K562 (cell line): ENCODE measurements around the gene SLC39A6. TPM values are rescaled to one million over a fixed set of nuclear protein-coding genes. Genes with fewer than 3 reads are reported as not detected.

Source experiments
- ATAC-seq: fragments of 200-7000 bp; cut with Tn5 transposase; 3 replicates; pipeline ENCODE4 v1.9.1; 2020; ENCODE audit warnings: moderate library complexity
- BruUV-seq: library from RNA; stranded (reverse); fragments of 400-500 nt; replicated peaks from 2 replicates; lab custom pipeline; 2021; lab: Mats Ljungman, UMichigan
- CTCF ChIA-PET: fragments of 300-600 bp; formaldehyde crosslinking; extraction: SDS; loops from one replicate; lab custom pipeline; 2021; ENCODE audit warnings: low intra/inter-chr PET ratio; lab: Yijun Ruan, JAX
- POLR2A ChIA-PET: fragments of 300-600, 350-650 bp; sonication (Branson Sonifier 250); formaldehyde crosslinking; extraction: SDS; loops from one replicate; lab custom pipeline; 2021; ENCODE audit warnings: antibody characterized with exemption, inconsistent platforms; lab: Yijun Ruan, JAX
- DNase-seq, 4 experiments: peaks; one replicate each; pipeline versions ENCODE4 v3.0.0 to v3.0.0-alpha.2; 2011 to 2018; ENCODE audit warnings: low spot score in 3 of 4, mixed read lengths in 3 of 4; ENCODE audit errors: extremely low read depth in 1 of 4
- FAIRE-seq: peaks from 2 replicates; lab custom pipeline; 2011; peaks lifted over from hg19 to GRCh38; lab: Jason Lieb, UNC
- H2AFZ ChIP-seq: 2 replicates; pipeline ENCODE4 v1.6.0; 2011; ENCODE audit warnings: low read depth, low read length, control low read depth, inconsistent platforms
- H3K27ac ChIP-seq: fragments of 200-600 bp; 3 replicates; pipeline ENCODE4 v1.8.0; 2011; ENCODE audit warnings: low read depth, mild to moderate bottlenecking, control low read depth, inconsistent platforms, low read length, moderate library complexity, mixed read lengths; ENCODE audit errors: extremely low read depth
- H3K27me3 ChIP-seq, 2 experiments: fragments of 300-600 bp in 1 of 2; 2 replicates in 1 of 2; 3 replicates in 1 of 2; pipeline versions ENCODE4 v1.6.0 to v1.8.0; 2011; ENCODE audit warnings: inconsistent platforms in 2 of 2, low read length in 2 of 2, mild to moderate bottlenecking in 1 of 2, mixed read lengths in 1 of 2, moderate library complexity in 1 of 2; ENCODE audit not compliant: control insufficient read depth in 2 of 2, insufficient read depth in 2 of 2
- H3K36me3 ChIP-seq: fragments of 300-600 bp; 3 replicates; pipeline ENCODE4 v1.8.0; 2011; ENCODE audit warnings: mild to moderate bottlenecking, low read length, inconsistent platforms; ENCODE audit not compliant: control insufficient read depth, insufficient read depth
- H3K4me1 ChIP-seq, 2 experiments: fragments of 200-600 bp in 1 of 2; replicated peaks in 1 of 2; 2 replicates in 1 of 2; 3 replicates in 1 of 2; pipeline versions ENCODE4 v1.5.1 to v1.8.0; 2011; ENCODE audit warnings: inconsistent platforms in 2 of 2, low read length in 2 of 2, mild to moderate bottlenecking in 1 of 2, mixed read lengths in 1 of 2, moderate library complexity in 1 of 2; ENCODE audit not compliant: control insufficient read depth in 2 of 2, insufficient read depth in 2 of 2
- H3K4me2 ChIP-seq: 2 replicates; pipeline ENCODE4 v1.6.1; 2011; ENCODE audit warnings: low read length, control low read depth, inconsistent platforms, mixed read lengths; ENCODE audit not compliant: insufficient read depth
- H3K4me3 ChIP-seq: fragments of 200-600 bp; sonication (generic), shearing (Covaris generic); 2 replicates; pipeline ENCODE4 v1.5.1; 2016; ENCODE audit warnings: control low read depth, inconsistent platforms
- H3K79me2 ChIP-seq: fragments of 200-600 bp; 3 replicates; pipeline ENCODE4 v1.8.0; 2011; ENCODE audit warnings: low read length, inconsistent platforms; ENCODE audit not compliant: control insufficient read depth, insufficient read depth
- H3K9ac ChIP-seq, 2 experiments: 2 replicates each; pipeline versions ENCODE4 v1.6.0 to v1.6.1; 2011; ENCODE audit warnings: low read depth in 2 of 2, low read length in 2 of 2, control low read depth in 1 of 2, inconsistent platforms in 1 of 2, mild to moderate bottlenecking in 1 of 2, mixed read lengths in 1 of 2; ENCODE audit not compliant: insufficient read depth in 1 of 2
- H3K9me1 ChIP-seq: one replicate; pipeline ENCODE4 v1.6.0; 2011; ENCODE audit warnings: inconsistent platforms, mild to moderate bottlenecking, low read length, moderate library complexity; ENCODE audit not compliant: control insufficient read depth, insufficient read depth
- H3K9me3 ChIP-seq: replicated peaks from 2 replicates; pipeline ENCODE4 v1.5.1; 2011; ENCODE audit warnings: low read depth, low read length, inconsistent platforms; ENCODE audit not compliant: control insufficient read depth, insufficient read depth
- H4K20me1 ChIP-seq: replicated peaks from 2 replicates; pipeline ENCODE4 v1.6.1; 2011; ENCODE audit warnings: low read length, inconsistent platforms, mixed read lengths; ENCODE audit not compliant: control insufficient read depth, insufficient read depth
- AFF4 ChIP-seq: sonication (generic); formaldehyde crosslinking; IDR thresholded peaks from 2 replicates; pipeline ENCODE4 v1.8.0; 2023; ENCODE audit warnings: mild to moderate bottlenecking, missing genetic modification reagents
- ELF1 ChIP-seq: fragments of 200-800 bp; sonication (Bioruptor generic); IDR thresholded peaks from 2 replicates; pipeline ENCODE4 v1.6.1; 2016; ENCODE audit warnings: missing genetic modification characterization, missing compliant biosample characterization
- FOSL1 ChIP-seq: fragments of 200-800 bp; sonication (Bioruptor generic); conservative IDR thresholded peaks from 2 replicates; pipeline ENCODE4 v1.6.1; 2016; ENCODE audit warnings: missing genetic modification characterization, missing compliant biosample characterization
- KDM5B ChIP-seq: fragments of 200-600 bp; sonication (generic); IDR thresholded peaks from 2 replicates; pipeline ENCODE4 v1.6.1; 2012; ENCODE audit warnings: low read depth, mild to moderate bottlenecking, moderate library complexity, low read length, control low read depth, inconsistent platforms; ENCODE audit not compliant: insufficient replicate concordance
- LEF1 ChIP-seq: fragments of 450-650 bp; IDR thresholded peaks from 2 replicates; pipeline ENCODE4 v1.6.1; 2016; ENCODE audit warnings: mild to moderate bottlenecking
- NFYB ChIP-seq: IDR thresholded peaks from 2 replicates; pipeline ENCODE4 v1.6.1; 2011; ENCODE audit warnings: mild to moderate bottlenecking, moderate library complexity; ENCODE audit not compliant: insufficient read length; ENCODE audit errors: extremely low read depth
- PHF21A ChIP-seq: fragments of 450-650 bp; IDR thresholded peaks from 2 replicates; pipeline ENCODE4 v1.6.1; 2017; ENCODE audit warnings: low read depth, borderline replicate concordance
- SMAD2 ChIP-seq: fragments of 150-350 bp; IDR thresholded peaks from 2 replicates; pipeline ENCODE4 v1.6.1; 2014; ENCODE audit warnings: low read depth, mild to moderate bottlenecking, low read length
- ZNF431 ChIP-seq: sonication (generic); formaldehyde crosslinking; IDR thresholded peaks from 2 replicates; pipeline ENCODE4 v1.8.0; 2022; ENCODE audit warnings: mild to moderate bottlenecking, missing genetic modification reagents
- WGBS: fragments of 100-300 bp; shearing (Covaris generic); methylation state at CpG from one replicate; pipeline ENCODE4 v1.1.6; 2016; ENCODE audit warnings: low coverage, mixed read lengths; ENCODE audit not compliant: insufficient coverage; ENCODE audit errors: missing lambda C conversion rate; 5-methylcytosine and 5-hydroxymethylcytosine counted together
- in situ Hi-C: fragments of 300-500 bp; cut with MboI; formaldehyde crosslinking; loops from 4 replicates; pipeline ENCODE4 v1.15.0; 2018; ENCODE audit warnings: inconsistent platforms, mixed read lengths
- intact Hi-C: fragments of 100-400 bp; cut with micrococcal nuclease; formaldehyde crosslinking; loops from 2 replicates; pipeline ENCODE4 v1.14.2; 2022
- polyA plus RNA-seq, 8 experiments: library from polyadenylated mRNA; depleted of rRNA in 4 of 8; stranded (reverse) in 5 of 8; unstranded in 3 of 8; fragments of >200 nt; fragmentation: Nextera tagmentation in 2 of 8; fragmentation: Illumina TruSeq in 1 of 8; extraction: Ambion mirVana in 2 of 8; extraction: Trizol in 1 of 8; gene quantifications; 2 replicates each; pipeline versions ENCODE4 v1.2.1 to v1.2.3, GENCODE V29; 2011 to 2014; ENCODE audit warnings: inconsistent platforms in 1 of 8, missing spikeins in 1 of 8
- total RNA-seq, 7 experiments: library from RNA; depleted of rRNA in 6 of 7; stranded (reverse); fragments of >200 nt in 6 of 7; fragmentation: Illumina TruSeq in 2 of 7; extraction: Trizol in 2 of 7; gene quantifications; 2 replicates each; pipeline versions ENCODE4 v1.2.1 to v1.2.3, GENCODE V29; 2011 to 2021; ENCODE audit warnings: low replicate concordance in 1 of 7

SLC39A6 gene
- total and polyA plus RNA-seq, 9 of the 15 experiments (the other 6 are each of a cell fraction or from before 2014, with no cell fraction given), result 5.6 to 23.8 (median 17.4) TPM

DNA sequence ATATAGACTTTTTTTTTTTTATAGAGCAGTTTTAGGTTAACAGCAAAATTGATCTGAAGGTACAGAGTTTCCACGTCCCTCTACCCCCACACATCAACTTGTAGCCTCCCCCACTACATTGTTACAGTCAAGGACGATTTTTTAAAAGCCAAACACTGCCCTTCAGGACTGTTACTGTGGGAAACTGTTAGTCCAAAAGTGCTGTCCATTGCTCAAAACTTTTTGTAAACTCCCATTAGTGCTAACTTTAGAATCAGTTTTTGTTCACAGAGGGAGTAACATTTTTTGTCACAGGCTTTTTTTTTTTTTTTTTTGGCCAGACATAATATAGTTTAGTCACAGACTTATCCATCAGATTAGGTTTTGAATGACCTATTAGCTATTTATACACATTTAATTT is 24.6 kb upstream of the SLC39A6 start:
- WGBS, result 45% methylated on average over 2 of the region's 2 CpGs
- FAIRE-seq, result no peak
- in situ Hi-C loops (no loop called here), intact Hi-C loops (no loop called here)
- Histone ChIP-seq H3K4me1 (no peaks in the 10 kb centered on the region), H3K36me3 (peaks cover 98% of the 10 kb centered on the region), H2AFZ (no peak overlapping the region), H4K20me1 (no peaks in the 10 kb centered on the region), H3K9ac (no peak overlapping the region), H3K9me3 (no peaks in the 10 kb centered on the region), H3K27ac (no peak overlapping the region), H3K79me2 (no peaks in the 10 kb centered on the region), H3K27me3 (no peaks in the 10 kb centered on the region), H3K9me1 (no peaks in the 10 kb centered on the region), H3K4me3 (no peak overlapping the region), H3K4me2 (no peak overlapping the region)
- DNase-seq, result no peak
- no peak for TF ChIP-seq AFF4 (CRISPR knock-in tag)
- no peak for TF ChIP-seq KDM5B
- no peak for TF ChIP-seq LEF1
- no peak for TF ChIP-seq NFYB
- TF ChIP-seq FOSL1, result no peak
- TF ChIP-seq ZNF431 (CRISPR knock-in tag), result no peak
- TF ChIP-seq SMAD2, result no peak
- no peak for TF ChIP-seq PHF21A
- TF ChIP-seq ELF1 (tag), result no peak
- ChIA-PET POLR2A (interaction anchor here (0.6 to 1.4 kb wide), 3 partner anchors 10 to 44 kb away, joined by 4 read pairs; no protein-coding TSS in a partner anchor), CTCF (no interaction called here)
- no TSS peak for BruUV-seq
- no peak for ATAC-seq
